Nucleus accumbens (tissue), 56 donors: Measurements from ENCODE around the gene RRAS2.
"Not testable (repeated sequence)": the region's sequence is repeated elsewhere in the genome, so short reads cannot be mapped to it uniquely, and the experiment has no call there.

ENCODE experiments used
- DNase-seq, 56 donors: peaks; one replicate each; lab custom pipeline; 2025; lab: John Stamatoyannopoulos, UW

RRAS2 gene

DNA sequence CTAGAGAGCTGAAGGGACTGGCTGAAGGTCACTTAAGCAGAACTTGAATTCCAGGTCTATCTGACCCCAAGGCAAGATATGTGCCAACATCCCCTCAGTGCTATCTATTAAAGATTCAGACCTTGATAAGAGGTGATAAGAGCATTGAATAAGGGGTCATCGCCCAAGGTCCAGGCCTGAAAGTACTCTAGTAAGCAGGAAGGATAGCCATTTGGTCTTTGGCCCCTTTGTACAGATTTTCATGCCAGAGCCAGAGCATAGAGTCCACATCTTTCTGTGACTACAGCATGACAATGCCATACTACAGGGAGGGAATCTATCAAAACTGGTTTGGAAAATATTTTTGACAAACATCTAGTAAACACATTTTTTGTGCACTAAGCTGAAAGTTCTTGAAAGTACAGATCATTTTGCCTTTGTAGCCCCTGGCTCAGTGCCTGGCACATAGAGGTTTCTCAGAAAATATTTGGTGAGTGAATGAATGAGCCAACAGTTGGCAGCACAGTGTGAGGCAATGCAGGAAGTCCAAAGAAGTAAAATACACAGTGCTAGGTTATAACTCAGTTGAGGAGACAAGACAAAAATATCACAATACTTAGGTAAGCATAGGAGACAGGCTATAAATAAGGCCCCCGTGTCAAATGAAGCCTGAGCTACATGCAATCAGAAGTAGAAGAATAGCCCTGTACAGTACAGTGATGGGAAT is 15.1 kb upstream of the RRAS2 start:
- DNase-seq = no peak

DNA sequence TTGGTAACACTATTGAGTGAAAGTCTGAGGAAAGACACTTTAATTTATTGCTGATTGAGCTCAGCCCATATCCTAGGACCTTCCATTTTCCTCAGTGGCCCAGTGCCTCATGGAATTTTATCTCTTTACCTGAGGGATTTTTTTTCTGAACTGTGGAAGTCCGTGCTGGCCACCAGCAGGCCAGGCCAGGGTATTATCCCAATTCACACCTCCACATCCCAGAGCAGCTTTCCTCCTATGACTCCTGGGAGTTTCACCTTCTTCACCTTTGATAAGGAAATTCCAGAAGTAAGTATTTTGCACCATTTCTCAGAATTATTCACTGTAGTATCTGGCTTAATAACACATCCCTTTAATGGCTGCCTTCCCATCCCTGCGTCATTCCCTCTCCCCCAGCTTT is 13.0 kb upstream of the RRAS2 start:
- DNase-seq = no peak

GRCh38 chr11:14371249-14371648 is 12.3 kb upstream of the RRAS2 start:
- DNase-seq = no peak

GRCh38 chr11:14370496-14370895 is 11.5 kb upstream of the RRAS2 start:
- DNase-seq = no peak

- DNase-seq = no peak
These were observed 10.6 kb upstream of the RRAS2 start for GRCh38 chr11:14369598-14369997.

- DNase-seq = no peak
These were observed 8.0 kb upstream of the RRAS2 start for GRCh38 chr11:14366936-14367335.

GRCh38 chr11:14364322-14364721 is 5.3 kb upstream of the RRAS2 start:
- no peak for DNase-seq

DNA sequence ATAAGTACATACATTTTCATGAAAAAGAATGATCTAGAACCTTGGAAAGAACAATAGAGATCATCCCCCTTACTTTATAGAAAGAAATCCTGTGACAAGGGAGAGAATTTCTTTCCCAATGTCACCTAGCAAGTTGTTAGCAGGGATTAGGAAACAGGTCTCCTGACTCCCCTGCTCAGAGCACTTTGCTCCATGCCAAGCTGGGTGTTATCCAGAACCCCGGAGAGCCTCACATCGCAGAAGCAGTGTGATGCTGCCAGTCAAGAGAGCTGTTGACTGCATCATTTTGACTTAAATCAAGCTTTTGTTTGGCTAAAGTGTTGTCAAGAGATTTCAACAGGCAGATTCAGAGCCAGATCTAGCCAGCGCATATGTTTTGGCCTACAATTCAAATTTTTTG is 3.6 kb upstream of the RRAS2 start:
- peak in 2 of 56 donors; percentile 26 to 27 for DNase-seq

- DNase-seq = no peak
These were observed 3.0 kb upstream of the RRAS2 start for GRCh38 chr11:14361951-14362350.

- DNase-seq = no peak
These were observed 2.0 kb upstream of the RRAS2 start for GRCh38 chr11:14360976-14361375.

DNA sequence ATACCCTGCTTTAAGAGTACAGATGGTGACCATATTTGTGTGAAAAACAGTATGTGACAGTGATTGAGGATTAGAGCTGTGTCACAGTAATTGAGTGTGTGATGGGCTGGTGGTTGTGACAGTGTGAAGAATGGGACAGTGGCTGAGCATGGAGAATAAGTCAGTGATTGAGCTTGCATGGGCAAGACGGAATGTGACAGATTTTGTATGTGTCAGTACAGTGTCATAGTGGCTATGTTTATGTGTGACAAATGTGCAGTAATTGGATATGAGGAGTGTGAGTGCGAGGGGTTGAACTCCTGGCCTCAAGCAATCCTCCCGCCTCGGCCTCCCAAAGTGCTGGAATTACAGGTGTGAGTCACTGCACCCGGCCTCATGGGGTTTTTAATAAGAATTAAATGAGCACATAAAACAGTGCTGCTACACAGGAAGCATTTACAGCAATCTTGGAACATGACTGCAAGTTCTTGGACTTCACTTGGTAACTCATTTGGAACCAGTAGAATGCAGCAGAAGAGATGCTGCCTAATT is 583 bp upstream of the RRAS2 start:
- no peak for DNase-seq

- peak in 5 of 56 donors; percentile 4 to 55 (median 9) for DNase-seq
These were observed 878 bp downstream of the RRAS2 start for GRCh38 chr11:14357881-14358728.

DNA sequence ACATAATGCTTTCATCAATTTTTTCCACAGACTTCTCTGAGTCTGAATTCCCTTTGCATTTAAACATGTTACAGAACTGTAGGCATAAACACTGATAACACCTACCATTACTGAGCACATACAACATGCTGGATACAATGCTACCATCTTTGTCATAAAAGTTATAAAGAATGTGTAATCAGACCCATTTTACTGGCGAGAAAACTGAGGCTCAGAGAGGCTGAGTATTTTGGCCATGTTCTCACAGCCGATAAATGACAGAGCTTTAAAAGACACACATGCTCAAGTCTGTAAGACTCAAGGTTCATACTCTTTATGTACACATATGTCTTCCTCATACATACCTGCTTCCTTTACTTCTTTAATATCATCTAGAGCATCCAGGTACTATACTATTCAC is 2.6 kb downstream of the RRAS2 start:
- no peak for DNase-seq

GRCh38 chr11:14354604-14355003 is 4.4 kb downstream of the RRAS2 start:
- DNase-seq = not testable (repeated sequence)

DNA sequence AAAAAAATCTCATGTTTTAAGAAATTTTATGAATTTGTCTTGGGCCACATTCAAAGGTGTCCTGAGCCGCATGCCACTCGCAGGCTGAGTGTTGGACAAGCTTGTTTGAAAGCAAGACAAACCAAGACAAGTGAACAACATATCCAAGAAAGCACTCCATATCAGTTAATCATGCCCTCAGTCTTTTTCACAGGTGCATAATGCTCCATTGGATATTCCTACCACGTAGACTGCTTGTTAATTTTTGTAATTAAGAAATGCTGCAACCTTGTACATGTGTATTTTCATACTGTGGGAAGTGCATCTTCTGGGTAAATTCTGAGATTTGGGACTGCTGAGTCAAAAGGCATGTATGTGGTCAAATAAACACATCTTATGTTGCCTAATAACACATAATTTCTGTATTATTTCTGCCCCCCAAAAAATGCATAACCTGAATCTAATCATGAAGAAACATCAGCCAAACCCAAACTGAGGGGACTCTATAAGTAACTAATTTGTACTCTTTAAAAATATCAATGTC is 8.2 kb downstream of the RRAS2 start:
- no peak for DNase-seq

GRCh38 chr11:14350215-14350614 is 8.8 kb downstream of the RRAS2 start:
- DNase-seq = no peak

DNA sequence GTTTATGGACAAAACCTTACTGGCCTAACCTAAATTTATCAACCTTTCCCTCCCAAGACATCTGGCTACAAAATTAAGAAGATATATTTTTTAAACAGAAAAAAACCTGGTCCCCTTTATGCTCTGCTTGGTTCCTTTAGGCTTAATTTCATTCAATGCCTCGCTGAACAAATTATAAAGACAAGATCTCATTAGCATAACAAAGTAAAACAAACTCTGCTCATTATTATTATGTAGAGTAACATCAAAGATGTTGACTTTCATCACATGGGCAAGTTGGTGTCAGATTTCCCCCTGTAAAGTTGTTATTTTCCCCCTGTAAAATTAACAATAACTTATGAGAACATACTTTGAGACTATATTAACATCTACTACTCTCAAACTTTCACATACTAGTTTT is 11.0 kb downstream of the RRAS2 start:
- DNase-seq = no peak

- DNase-seq = no peak
These were observed 11.5 kb downstream of the RRAS2 start for GRCh38 chr11:14347494-14347893.

- DNase-seq = no peak
These were observed 12.6 kb downstream of the RRAS2 start for GRCh38 chr11:14346303-14346955.

DNA sequence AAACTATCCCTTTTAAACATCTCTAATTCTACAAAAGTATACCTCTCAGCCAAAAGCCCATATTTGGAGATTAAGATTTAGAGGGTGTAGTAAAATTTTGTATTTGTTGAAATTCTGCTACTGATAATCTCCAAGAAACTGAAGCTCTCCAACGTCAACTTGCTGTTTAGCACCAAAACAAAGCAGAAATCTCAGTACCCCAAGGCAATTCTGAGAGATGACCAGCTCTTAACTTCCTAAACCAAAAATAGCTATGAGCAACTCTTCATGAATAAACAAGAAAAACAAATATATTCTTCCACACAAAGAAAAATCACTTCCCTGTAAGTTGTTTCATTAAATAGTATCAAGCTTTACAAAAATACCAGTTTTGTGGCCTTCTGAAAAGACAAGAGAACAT is 13.3 kb downstream of the RRAS2 start:
- no peak for DNase-seq

DNA sequence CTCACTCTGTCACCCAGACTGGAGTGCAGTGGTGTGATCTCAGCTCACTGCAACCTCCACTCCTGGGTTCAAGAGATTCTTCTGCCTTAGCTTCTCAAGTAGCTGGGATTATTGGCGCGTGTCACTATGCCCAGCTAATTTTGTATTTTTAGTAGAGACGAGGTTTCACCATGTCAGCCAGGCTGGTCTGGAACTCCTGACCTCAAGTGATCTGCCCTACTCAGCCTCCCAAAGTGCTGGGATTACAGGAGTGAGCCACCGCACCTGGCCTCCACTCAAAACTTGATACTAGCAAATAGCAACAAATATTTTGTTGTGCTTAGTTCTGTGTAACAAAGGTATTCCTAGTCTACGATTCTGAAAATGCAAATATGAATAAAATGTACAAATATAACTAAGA is 14.0 kb downstream of the RRAS2 start:
- not testable (repeated sequence) for DNase-seq
